Panc1 (cell line): ENCODE data around the gene TSNAX. TPM values are rescaled to one million over a fixed set of nuclear protein-coding genes. Genes with fewer than 3 reads are reported as not detected.

Experiments
- ATAC-seq: fragments of 200-7000 bp; cut with Tn5 transposase; 2 replicates; pipeline ENCODE4 v1.9.1; 2020; ENCODE audit warnings: mild to moderate bottlenecking, moderate library complexity
- BruUV-seq: library from RNA; stranded (reverse); fragments of 400-500 nt; replicated peaks from 2 replicates; lab custom pipeline; 2021; lab: Mats Ljungman, UMichigan
- CTCF ChIA-PET: fragments of 300-600 bp; sonication (Branson Sonifier 250); formaldehyde crosslinking; loops from one replicate; lab custom pipeline; 2022; ENCODE audit warnings: antibody characterized with exemption; lab: Charles Lee
- POLR2A ChIA-PET: fragments of 300-600 bp; sonication (Branson Sonifier 250); formaldehyde crosslinking; loops from one replicate; lab custom pipeline; 2022; ENCODE audit warnings: antibody characterized with exemption; lab: Charles Lee
- DNase-seq: peaks from one replicate; pipeline ENCODE4 v3.0.0-alpha.2; 2010; ENCODE audit warnings: low read depth, low spot score
- H3K27ac ChIP-seq: 2 replicates; pipeline ENCODE4 v1.5.1; 2011; ENCODE audit warnings: mild to moderate bottlenecking, low read length, inconsistent platforms
- H3K27me3 ChIP-seq: fragments of 200-500 bp; sonication (Bioruptor generic); 2 replicates; pipeline ENCODE4 v1.6.0; 2014; ENCODE audit warnings: low read length, inconsistent platforms; ENCODE audit not compliant: control insufficient read depth, insufficient read depth
- H3K36me3 ChIP-seq: fragments of 200-500 bp; sonication (Bioruptor generic); 2 replicates; pipeline ENCODE4 v1.5.1; 2014; ENCODE audit warnings: inconsistent platforms, mild to moderate bottlenecking, low read length, moderate library complexity; ENCODE audit not compliant: control insufficient read depth, insufficient read depth
- H3K4me1 ChIP-seq: 2 replicates; pipeline ENCODE4 v1.5.1; 2011; ENCODE audit warnings: inconsistent platforms, mild to moderate bottlenecking, low read length, moderate library complexity; ENCODE audit not compliant: control insufficient read depth, insufficient read depth
- H3K4me3 ChIP-seq, 2 experiments: 2 replicates each; pipeline ENCODE4 v1.5.1; 2011 to 2012; ENCODE audit warnings: low read depth in 2 of 2, low read length in 2 of 2, mild to moderate bottlenecking in 2 of 2, inconsistent platforms in 1 of 2, moderate library complexity in 1 of 2
- H3K9me3 ChIP-seq: fragments of 200-500 bp; sonication (Bioruptor generic); 2 replicates; pipeline ENCODE4 v1.5.1; 2014; ENCODE audit warnings: low read depth, mild to moderate bottlenecking, inconsistent platforms, low read length, moderate library complexity; ENCODE audit not compliant: control insufficient read depth, insufficient read depth
- CTCF ChIP-seq: fragments of 450-650 bp; IDR thresholded peaks from 2 replicates; pipeline ENCODE4 v1.5.1; 2017; ENCODE audit warnings: mild to moderate bottlenecking
- POLR2AphosphoS5 ChIP-seq: IDR thresholded peaks from 2 replicates; pipeline ENCODE4 v1.6.1; 2012; ENCODE audit warnings: mild to moderate bottlenecking, low read depth, low read length, moderate library complexity
- REST ChIP-seq, 2 experiments: IDR thresholded peaks; 2 replicates each; pipeline ENCODE4 v1.6.1; 2011 to 2012; ENCODE audit warnings: low read depth in 2 of 2, control low read depth in 1 of 2, low read length in 1 of 2, mild to moderate bottlenecking in 1 of 2, moderate library complexity in 1 of 2; ENCODE audit not compliant: insufficient read depth in 1 of 2
- SIN3A ChIP-seq: IDR thresholded peaks from 2 replicates; pipeline ENCODE4 v1.6.1; 2012; ENCODE audit warnings: low read depth, mild to moderate bottlenecking, low read length, moderate library complexity, borderline replicate concordance; ENCODE audit not compliant: insufficient read depth
- TCF7L2 ChIP-seq: IDR thresholded peaks from 2 replicates; pipeline ENCODE4 v1.6.1; 2011; ENCODE audit warnings: mild to moderate bottlenecking, low read depth, low read length, inconsistent platforms
- in situ Hi-C: cut with HindIII; loops from 2 replicates; pipeline ENCODE4 v1.10.0; 2016; ENCODE audit warnings: low sequenced_read_pairs, low pct_unique_long_range_greater_than_20kb
- intact Hi-C: fragments of 100-400 bp; cut with micrococcal nuclease; formaldehyde crosslinking; loops from one replicate; pipeline ENCODE4 v1.10.0; 2022; ENCODE audit not compliant: unreplicated experiment
- total RNA-seq: library from RNA; stranded (reverse); gene quantifications from one replicate; pipeline ENCODE4 v1.2.1, GENCODE V29; 2021; ENCODE audit not compliant: unreplicated experiment

The TSNAX gene
- total RNA-seq, 1 experiment from 2014 or later, result 40.0 TPM

GRCh38 chr1:231571904-231572303, 43.4 kb downstream of the TSNAX start:
- ATAC-seq, result no peak
- in situ Hi-C loops, result no loop called here
- no peaks in the 10 kb centered on the region for H3K27me3 ChIP-seq
- intact Hi-C loops, result no loop called here
- DNase-seq, result no peak
- no peaks in the 10 kb centered on the region for H3K36me3 ChIP-seq
- H3K9me3 ChIP-seq, result no peaks in the 10 kb centered on the region
- BruUV-seq, result no TSS peak
- TF ChIP-seq REST (IDR thresholded peaks at IDR 0.05; ENCODE audit: insufficient read depth in 1 of 2, low read depth in 2 of 2, low read length in 1 of 2) (no peak), CTCF (no peak), SIN3A (no peak), POLR2AphosphoS5 (no peak), TCF7L2 (no peak)
- no peak overlapping the region for H3K4me3 ChIP-seq
- H3K4me1 ChIP-seq, result no peaks in the 10 kb centered on the region
- ChIA-PET CTCF (no interaction called here), POLR2A (no interaction called here)
- no peak overlapping the region for H3K27ac ChIP-seq

- in situ Hi-C loops (no loop called here), intact Hi-C loops (no loop called here)
- H3K27ac ChIP-seq, result no peak overlapping the region
- H3K27me3 ChIP-seq, result no peaks in the 10 kb centered on the region
- no peak overlapping the region for H3K4me3 ChIP-seq
- H3K36me3 ChIP-seq, result no peaks in the 10 kb centered on the region
- no peak for TF ChIP-seq REST (IDR thresholded peaks at IDR 0.05; ENCODE audit: insufficient read depth in 1 of 2, low read depth in 2 of 2, low read length in 1 of 2)
- TF ChIP-seq POLR2AphosphoS5, result no peak
- no peak for TF ChIP-seq SIN3A
- TF ChIP-seq CTCF, result no peak
- no peak for TF ChIP-seq TCF7L2
- no TSS peak for BruUV-seq
- ChIA-PET CTCF (no interaction called here), POLR2A (no interaction called here)
- H3K9me3 ChIP-seq, result no peaks in the 10 kb centered on the region
- DNase-seq (no peak), ATAC-seq (no peak)
- H3K4me1 ChIP-seq, result no peaks in the 10 kb centered on the region
Observed at GRCh38 chr1:231575472-231575871, 47.0 kb downstream of the TSNAX start.
